SU-DHL-6 (cell line): Measurements from ENCODE around the gene LENEP.

Experiments used
- H2AFZ ChIP-seq: fragments of 200-600 bp; sonication (generic); 2 replicates; pipeline ENCODE4 v1.6.1; 2014; ENCODE audit warnings: low read depth, mild to moderate bottlenecking, moderate library complexity, mixed read lengths, antibody characterized with exemption, low read length; ENCODE audit not compliant: severe bottlenecking
- H3F3A ChIP-seq: fragments of 200-600 bp; shearing (Covaris generic); 2 replicates; pipeline ENCODE4 v1.6.0; 2016; ENCODE audit warnings: antibody characterized with exemption, mild to moderate bottlenecking; ENCODE audit not compliant: insufficient read depth
- H3K27ac ChIP-seq: fragments of 200-600 bp; sonication (generic); 2 replicates; pipeline ENCODE4 v1.5.1; 2016; ENCODE audit warnings: low read depth, mild to moderate bottlenecking, low read length, moderate library complexity, mixed read lengths
- H3K27me3 ChIP-seq: fragments of 200-600 bp; sonication (generic), shearing (Covaris generic); 2 replicates; pipeline ENCODE4 v1.6.0; 2014; ENCODE audit warnings: mild to moderate bottlenecking, low read length
- H3K36me3 ChIP-seq: fragments of 200-600 bp; sonication (generic); 2 replicates; pipeline ENCODE4 v1.6.1; 2014; ENCODE audit warnings: mild to moderate bottlenecking, low read length, mixed read lengths
- H3K4me2 ChIP-seq: fragments of 300-600, 200-600 bp; shearing (Covaris generic), sonication (generic); 2 replicates; pipeline ENCODE4 v1.6.0; 2014; ENCODE audit warnings: low read length, low read depth, mild to moderate bottlenecking; ENCODE audit not compliant: poor library complexity, severe bottlenecking
- H3K4me3 ChIP-seq: fragments of 200-600 bp; sonication (generic); 2 replicates; pipeline ENCODE4 v1.5.1; 2014; ENCODE audit warnings: antibody characterized with exemption, low read length, mild to moderate bottlenecking, mixed read lengths; ENCODE audit not compliant: insufficient read depth, poor library complexity, severe bottlenecking
- H3K79me2 ChIP-seq: fragments of 200-600 bp; sonication (generic); 2 replicates; pipeline ENCODE4 v1.6.1; 2014; ENCODE audit warnings: mild to moderate bottlenecking, low read length, moderate library complexity; ENCODE audit not compliant: insufficient read depth
- H3K9ac ChIP-seq: fragments of 200-600 bp; sonication (generic); 2 replicates; pipeline ENCODE4 v1.7.0; 2014; ENCODE audit warnings: mild to moderate bottlenecking, low read length
- H3K9me2 ChIP-seq: fragments of 200-600 bp; sonication (generic); replicated peaks from 2 replicates; pipeline ENCODE4 v1.6.1; 2014; ENCODE audit warnings: low read length; ENCODE audit not compliant: insufficient read depth
- H3K9me3 ChIP-seq: fragments of 200-600 bp; sonication (generic); 2 replicates; pipeline ENCODE4 v1.6.1; 2014; ENCODE audit warnings: low read length, mixed read lengths; ENCODE audit not compliant: insufficient read depth
- H4K20me1 ChIP-seq: fragments of 200-600 bp; sonication (generic); 2 replicates; pipeline ENCODE4 v1.6.1; 2014; ENCODE audit warnings: low read depth, mild to moderate bottlenecking, antibody characterized with exemption, low read length, moderate library complexity, mixed read lengths
- EZH2phosphoT487 ChIP-seq: fragments of 200-600 bp; sonication (generic), shearing (Covaris generic); conservative IDR thresholded peaks from 2 replicates; pipeline ENCODE4 v1.6.1; 2018; ENCODE audit warnings: mild to moderate bottlenecking, antibody characterized with exemption, low read length, moderate library complexity, mixed read lengths
- TF ChIP-seq, protein P1 (sequence below): fragments of 200-600 bp; sonication (generic); IDR thresholded peaks from one replicate; pipeline ENCODE4 v1.5.1; 2017; ENCODE audit warnings: antibody characterized with exemption, mild to moderate bottlenecking, low read length, moderate library complexity; ENCODE audit not compliant: insufficient read depth, poor library complexity, severe bottlenecking

Gene LENEP

DNA sequence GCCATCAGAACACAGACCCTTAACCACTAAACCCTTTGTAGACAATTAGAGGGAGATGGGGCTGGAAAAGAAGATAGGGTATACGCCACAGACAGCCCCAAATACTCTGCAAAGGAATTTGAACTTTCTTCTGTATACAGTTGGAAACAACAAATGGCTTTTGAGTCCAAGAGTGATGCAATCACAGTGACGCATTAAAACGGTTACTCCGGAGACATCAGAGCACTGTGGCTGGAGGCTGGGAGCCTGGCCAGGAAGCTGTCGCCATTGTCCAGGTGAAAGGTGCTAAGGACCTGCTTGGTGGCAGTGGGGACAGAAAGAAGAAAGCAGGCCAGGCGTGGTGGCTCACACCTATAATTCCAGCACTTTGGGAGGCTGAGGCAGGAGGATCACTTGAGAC lies 6.1 kb upstream of the LENEP start:
- Histone ChIP-seq H3K4me3 (no peak overlapping the region), H3K9ac (no peak overlapping the region), H3K27ac (no peak overlapping the region), H3K4me2 (no peak overlapping the region), H4K20me1 (no peaks in the 10 kb centered on the region; the same call in 1 of the 2 replicates), H3K27me3 (no peaks in the 10 kb centered on the region), H3F3A (peaks cover 8% of the 10 kb centered on the region; the same call in 1 of the 2 replicates), H3K36me3 (no peaks in the 10 kb centered on the region), H3K9me3 (no peaks in the 10 kb centered on the region), H2AFZ (no peak overlapping the region), H3K9me2 (no peaks in the 10 kb centered on the region), H3K79me2 (peaks cover 25% of the 10 kb centered on the region)
- TF ChIP-seq, protein P1, sequence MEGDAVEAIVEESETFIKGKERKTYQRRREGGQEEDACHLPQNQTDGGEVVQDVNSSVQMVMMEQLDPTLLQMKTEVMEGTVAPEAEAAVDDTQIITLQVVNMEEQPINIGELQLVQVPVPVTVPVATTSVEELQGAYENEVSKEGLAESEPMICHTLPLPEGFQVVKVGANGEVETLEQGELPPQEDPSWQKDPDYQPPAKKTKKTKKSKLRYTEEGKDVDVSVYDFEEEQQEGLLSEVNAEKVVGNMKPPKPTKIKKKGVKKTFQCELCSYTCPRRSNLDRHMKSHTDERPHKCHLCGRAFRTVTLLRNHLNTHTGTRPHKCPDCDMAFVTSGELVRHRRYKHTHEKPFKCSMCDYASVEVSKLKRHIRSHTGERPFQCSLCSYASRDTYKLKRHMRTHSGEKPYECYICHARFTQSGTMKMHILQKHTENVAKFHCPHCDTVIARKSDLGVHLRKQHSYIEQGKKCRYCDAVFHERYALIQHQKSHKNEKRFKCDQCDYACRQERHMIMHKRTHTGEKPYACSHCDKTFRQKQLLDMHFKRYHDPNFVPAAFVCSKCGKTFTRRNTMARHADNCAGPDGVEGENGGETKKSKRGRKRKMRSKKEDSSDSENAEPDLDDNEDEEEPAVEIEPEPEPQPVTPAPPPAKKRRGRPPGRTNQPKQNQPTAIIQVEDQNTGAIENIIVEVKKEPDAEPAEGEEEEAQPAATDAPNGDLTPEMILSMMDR = no peak
- TF ChIP-seq EZH2phosphoT487 = no peak

DNA sequence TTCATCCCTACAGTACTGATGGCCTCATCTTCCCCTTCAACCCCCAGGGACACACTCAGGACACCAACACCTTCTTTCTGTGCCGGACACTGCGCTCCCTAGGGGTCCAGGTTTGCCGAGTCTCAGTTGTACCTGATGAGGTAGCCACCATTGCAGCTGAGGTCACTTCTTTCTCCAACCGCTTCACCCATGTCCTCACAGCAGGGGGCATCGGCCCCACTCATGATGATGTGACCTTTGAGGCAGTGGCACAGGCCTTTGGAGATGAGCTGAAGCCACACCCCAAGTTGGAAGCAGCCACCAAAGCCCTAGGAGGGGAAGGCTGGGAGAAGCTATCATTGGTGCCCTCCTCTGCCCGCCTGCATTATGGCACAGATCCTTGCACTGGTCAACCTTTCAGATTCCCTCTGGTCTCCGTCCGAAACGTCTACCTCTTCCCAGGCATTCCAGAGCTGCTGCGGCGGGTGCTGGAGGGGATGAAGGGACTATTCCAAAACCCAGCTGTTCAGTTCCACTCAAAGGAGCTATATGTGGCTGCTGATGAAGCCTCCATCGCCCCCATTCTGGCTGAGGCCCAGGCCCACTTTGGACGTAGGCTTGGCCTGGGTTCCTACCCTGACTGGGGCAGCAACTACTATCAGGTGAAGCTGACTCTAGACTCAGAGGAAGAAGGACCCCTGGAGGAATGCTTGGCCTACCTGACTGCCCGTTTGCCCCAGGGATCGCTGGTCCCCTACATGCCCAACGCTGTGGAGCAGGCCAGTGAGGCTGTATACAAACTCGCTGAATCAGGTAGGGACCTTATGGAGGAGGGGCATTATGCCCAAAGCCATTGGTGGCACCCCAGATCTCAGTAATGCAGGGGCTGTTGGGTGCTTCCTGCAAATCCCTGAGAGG lies 5.1 kb upstream of the LENEP start:
- no peaks in the 10 kb centered on the region; the same call in 1 of the 2 replicates for H4K20me1 ChIP-seq
- H3K36me3 ChIP-seq = no peaks in the 10 kb centered on the region
- no peak overlapping the region for H2AFZ ChIP-seq
- no peaks in the 10 kb centered on the region for H3K9me2 ChIP-seq
- H3K4me3 ChIP-seq = no peak overlapping the region
- no peaks in the 10 kb centered on the region for H3K9me3 ChIP-seq
- TF ChIP-seq, protein P1 = no peak
- no peak for TF ChIP-seq EZH2phosphoT487
- peaks cover 5% of the 10 kb centered on the region; the same call in 1 of the 2 replicates for H3F3A ChIP-seq
- H3K27me3 ChIP-seq = no peaks in the 10 kb centered on the region
- H3K27ac ChIP-seq = no peak overlapping the region
- H3K4me2 ChIP-seq = no peak overlapping the region
- peaks cover 20% of the 10 kb centered on the region for H3K79me2 ChIP-seq
- H3K9ac ChIP-seq = no peak overlapping the region

DNA sequence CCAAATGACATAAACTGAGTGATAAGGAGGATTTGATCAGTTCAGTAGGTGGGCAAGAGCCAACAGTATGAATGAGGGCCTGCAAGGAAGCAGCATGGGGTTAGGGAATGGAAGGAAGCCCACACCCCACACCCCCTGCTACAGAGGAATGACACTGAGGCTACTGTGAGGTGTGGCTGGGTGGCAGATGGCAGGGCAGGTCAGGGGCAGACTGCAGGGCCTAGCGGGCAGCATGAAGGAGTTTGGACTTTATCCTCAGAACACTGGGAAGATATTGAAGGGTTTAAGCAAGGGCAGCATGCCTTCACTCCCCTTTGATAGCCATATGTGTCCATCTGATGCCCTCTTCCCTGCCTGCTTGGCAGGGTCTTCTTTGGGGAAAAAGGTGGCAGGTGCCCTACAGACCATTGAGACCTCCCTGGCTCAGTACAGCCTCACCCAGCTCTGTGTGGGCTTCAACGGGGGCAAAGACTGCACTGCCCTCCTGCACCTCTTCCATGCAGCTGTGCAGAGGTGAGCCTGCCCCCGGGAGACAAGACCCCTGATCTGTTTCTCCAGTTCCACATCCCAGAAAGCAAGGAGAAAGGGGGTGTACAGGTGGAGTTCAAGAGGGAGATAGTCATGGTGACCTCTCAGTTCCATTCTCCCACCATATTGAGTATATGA lies 4.1 kb upstream of the LENEP start:
- Histone ChIP-seq H3K27ac (no peak overlapping the region), H2AFZ (no peak overlapping the region), H3F3A (no peaks in the 10 kb centered on the region), H3K27me3 (no peaks in the 10 kb centered on the region), H3K36me3 (no peaks in the 10 kb centered on the region), H3K9me3 (no peaks in the 10 kb centered on the region), H3K4me3 (no peak overlapping the region), H3K79me2 (peaks cover 10% of the 10 kb centered on the region; the same call in 1 of the 2 replicates), H3K9me2 (no peaks in the 10 kb centered on the region), H3K4me2 (no peak overlapping the region), H4K20me1 (no peaks in the 10 kb centered on the region; the same call in 1 of the 2 replicates), H3K9ac (no peak overlapping the region)
- no peak for TF ChIP-seq EZH2phosphoT487
- TF ChIP-seq, protein P1 = no peak
